CD8-positive, alpha-beta memory T cell (primary cell): ENCODE measurements around the gene USP53. TPM values are rescaled to one million over a fixed set of nuclear protein-coding genes. Genes with fewer than 3 reads are reported as not detected.
"Not testable (repeated sequence)": the region's sequence is repeated elsewhere in the genome, so short reads cannot be mapped to it uniquely, and the experiment has no call there.

ENCODE experiments used
- CTCF ChIA-PET: fragments of 350-600 bp; sonication (Branson Sonifier 250); formaldehyde crosslinking; loops from one replicate; lab custom pipeline; 2021; ENCODE audit warnings: antibody characterized with exemption; lab: Charles Lee
- POLR2A ChIA-PET: fragments of 350-600 bp; sonication (Branson Sonifier 250); formaldehyde crosslinking; loops from one replicate; lab custom pipeline; 2021; ENCODE audit warnings: antibody characterized with exemption; lab: Charles Lee
- DNase-seq, 5 donors: peaks; one replicate each; pipeline versions ENCODE4 v3.0.0 to v3.0.0-alpha.2; 2020 to 2022; ENCODE audit warnings: mixed read lengths in 1 of 5
- H3K27ac ChIP-seq: one replicate; pipeline ENCODE4 v1.7.0; 2013; ENCODE audit warnings: low read depth, mild to moderate bottlenecking, low read length, moderate library complexity
- H3K27me3 ChIP-seq: 2 replicates; pipeline ENCODE4 v1.7.0; 2013; ENCODE audit warnings: low read length, mild to moderate bottlenecking; ENCODE audit not compliant: insufficient read depth, poor library complexity, severe bottlenecking
- H3K36me3 ChIP-seq: 2 replicates; pipeline ENCODE4 v1.7.0; 2013; ENCODE audit warnings: mild to moderate bottlenecking, low read length, moderate library complexity; ENCODE audit not compliant: insufficient read depth
- H3K4me1 ChIP-seq: 2 replicates; pipeline ENCODE4 v1.7.0; 2013; ENCODE audit warnings: mild to moderate bottlenecking, low read length, moderate library complexity; ENCODE audit not compliant: insufficient read depth
- H3K4me3 ChIP-seq: 2 replicates; pipeline ENCODE4 v1.7.0; 2013; ENCODE audit warnings: mild to moderate bottlenecking, low read length
- H3K9me3 ChIP-seq: 2 replicates; pipeline ENCODE4 v1.7.0; 2013; ENCODE audit warnings: mild to moderate bottlenecking, low read length
- H3K27ac Mint-ChIP-seq, 8 donors: one replicate each; pipeline ENCODE4 v1.8.0; 2020 to 2021; ENCODE audit warnings: mixed read lengths in 8 of 8, mild to moderate bottlenecking in 6 of 8, inconsistent platforms in 3 of 8, moderate library complexity in 3 of 8
- H3K27me3 Mint-ChIP-seq, 2 donors: one replicate each; pipeline ENCODE4 v1.8.0; 2020 to 2021; ENCODE audit warnings: mixed read lengths in 2 of 2, mild to moderate bottlenecking in 1 of 2, moderate library complexity in 1 of 2
- H3K36me3 Mint-ChIP-seq, 3 donors: one replicate each; pipeline ENCODE4 v1.8.0; 2020 to 2021; ENCODE audit warnings: mixed read lengths in 3 of 3, inconsistent platforms in 1 of 3, mild to moderate bottlenecking in 1 of 3
- H3K4me1 Mint-ChIP-seq, 3 donors: one replicate each; pipeline ENCODE4 v1.8.0; 2020 to 2021; ENCODE audit warnings: mixed read lengths in 3 of 3, inconsistent platforms in 1 of 3, mild to moderate bottlenecking in 1 of 3
- H3K4me3 Mint-ChIP-seq, 7 donors: one replicate each; pipeline ENCODE4 v1.8.0; 2020 to 2021; ENCODE audit warnings: mixed read lengths in 7 of 7, mild to moderate bottlenecking in 6 of 7, moderate library complexity in 4 of 7, inconsistent platforms in 2 of 7
- H3K9me3 Mint-ChIP-seq, 5 donors: one replicate each; pipeline ENCODE4 v1.8.0; 2020 to 2022; ENCODE audit warnings: mixed read lengths in 5 of 5, mild to moderate bottlenecking in 3 of 5, moderate library complexity in 2 of 5, inconsistent platforms in 1 of 5
- polyA plus RNA-seq: library from polyadenylated mRNA; unstranded; fragments of 300-500 nt; fragmentation: Illumina TruSeq; gene quantifications from one replicate; pipeline ENCODE4 v1.2.3, GENCODE V29; 2021
- total RNA-seq, 2 experiments: library from RNA; stranded (reverse); gene quantifications; one replicate each; pipeline ENCODE4 v1.2.3, GENCODE V29; 2021

The USP53 gene
- total and polyA plus RNA-seq, 3 experiments from 2014 or later: 9.8 to 11.0 (median 10.5) TPM

- Mint-ChIP-seq H3K9me3 (peaks cover 0 to 13% (median 5%) of the 10 kb centered on the region in 5 donors), H3K36me3 (peaks cover 49 to 80% (median 50%) of the 10 kb centered on the region in 3 donors)
- H3K4me1 Mint-ChIP-seq, H3K27me3 ChIP-seq, H3K27ac Mint-ChIP-seq, H3K9me3 ChIP-seq, CTCF ChIA-PET, H3K4me3 Mint-ChIP-seq, H3K4me3 ChIP-seq, POLR2A ChIA-PET, H3K4me1 ChIP-seq, H3K36me3 ChIP-seq, DNase-seq, H3K27me3 Mint-ChIP-seq, H3K27ac ChIP-seq: not testable (repeated sequence)
Observed at GRCh38 chr4:119251037-119251436, 38.5 kb downstream of the USP53 start.

GRCh38 chr4:119255223-119255622, 42.7 kb downstream of the USP53 start:
- H3K27me3 Mint-ChIP-seq, H3K4me3 Mint-ChIP-seq, H3K4me1 ChIP-seq, H3K9me3 ChIP-seq, H3K27ac ChIP-seq, H3K4me3 ChIP-seq, H3K27me3 ChIP-seq, CTCF ChIA-PET, POLR2A ChIA-PET, H3K36me3 ChIP-seq, DNase-seq, H3K4me1 Mint-ChIP-seq, H3K27ac Mint-ChIP-seq: not testable (repeated sequence)
- H3K36me3 Mint-ChIP-seq: peaks cover 44 to 84% (median 58%) of the 10 kb centered on the region in 3 donors
- peaks cover 0 to 13% (median 5%) of the 10 kb centered on the region in 5 donors for H3K9me3 Mint-ChIP-seq

- no peak for DNase-seq
- no peaks in the 10 kb centered on the region for H3K27me3 Mint-ChIP-seq
- H3K4me3 ChIP-seq: no peak overlapping the region
- H3K27me3 ChIP-seq: no peaks in the 10 kb centered on the region
- peaks cover 20 to 56% (median 21%) of the 10 kb centered on the region in 3 donors for H3K36me3 Mint-ChIP-seq
- no peaks in the 10 kb centered on the region for H3K9me3 ChIP-seq
- no peak overlapping the region for H3K27ac ChIP-seq
- no peaks in the 10 kb centered on the region for H3K4me1 ChIP-seq
- H3K9me3 Mint-ChIP-seq: no peaks in the 10 kb centered on the region
- H3K4me1 Mint-ChIP-seq: no peaks in the 10 kb centered on the region
- ChIA-PET CTCF (no interaction called here), POLR2A (no interaction called here)
- H3K27ac Mint-ChIP-seq: no peak overlapping the region
- peaks cover 7% of the 10 kb centered on the region for H3K36me3 ChIP-seq
- H3K4me3 Mint-ChIP-seq: no peak overlapping the region
Observed at GRCh38 chr4:119260528-119260927, 48.0 kb downstream of the USP53 start.

GRCh38 chr4:119261986-119262385, 49.5 kb downstream of the USP53 start:
- ChIA-PET CTCF (no interaction called here), POLR2A (no interaction called here)
- H3K27me3 ChIP-seq: no peaks in the 10 kb centered on the region
- H3K4me3 Mint-ChIP-seq: no peak overlapping the region
- H3K9me3 ChIP-seq: no peaks in the 10 kb centered on the region
- peaks cover 28 to 61% (median 33%) of the 10 kb centered on the region in 3 donors for H3K36me3 Mint-ChIP-seq
- DNase-seq: no peak
- no peaks in the 10 kb centered on the region for H3K27me3 Mint-ChIP-seq
- no peak overlapping the region for H3K27ac ChIP-seq
- no peak overlapping the region for H3K27ac Mint-ChIP-seq
- H3K4me1 Mint-ChIP-seq: peaks cover 0 to 5% (median 4%) of the 10 kb centered on the region in 3 donors
- no peak overlapping the region for H3K4me3 ChIP-seq
- H3K9me3 Mint-ChIP-seq: no peaks in the 10 kb centered on the region
- H3K4me1 ChIP-seq: no peaks in the 10 kb centered on the region
- H3K36me3 ChIP-seq: peaks cover 3% of the 10 kb centered on the region

GRCh38 chr4:119264743-119265142, 52.2 kb downstream of the USP53 start:
- POLR2A ChIA-PET: no interaction called here
- no peak overlapping the region for H3K4me3 Mint-ChIP-seq
- no peaks in the 10 kb centered on the region for H3K27me3 Mint-ChIP-seq
- H3K4me1 Mint-ChIP-seq: peaks cover 0 to 5% (median 4%) of the 10 kb centered on the region in 3 donors
- no peak overlapping the region for H3K4me3 ChIP-seq
- no peaks in the 10 kb centered on the region for H3K4me1 ChIP-seq
- no peak overlapping the region for H3K27ac Mint-ChIP-seq
- DNase-seq: no peak
- no peak overlapping the region for H3K27ac ChIP-seq
- H3K36me3 Mint-ChIP-seq: peaks cover 22 to 56% (median 24%) of the 10 kb centered on the region in 3 donors
- CTCF ChIA-PET: interaction anchor here (1.1 kb wide), 1 partner anchor 222 kb away, joined by 3 read pairs; no protein-coding TSS in a partner anchor
- no peaks in the 10 kb centered on the region for H3K27me3 ChIP-seq
- H3K9me3 Mint-ChIP-seq: no peaks in the 10 kb centered on the region
- H3K36me3 ChIP-seq: peaks cover 3% of the 10 kb centered on the region
- H3K9me3 ChIP-seq: no peaks in the 10 kb centered on the region

GRCh38 chr4:119266153-119266552, 53.6 kb downstream of the USP53 start:
- ChIA-PET POLR2A (no interaction called here), CTCF (no interaction called here)
- no peak overlapping the region for H3K4me3 Mint-ChIP-seq
- H3K27me3 Mint-ChIP-seq: no peaks in the 10 kb centered on the region
- Histone ChIP-seq H3K4me1 (no peaks in the 10 kb centered on the region), H3K9me3 (no peaks in the 10 kb centered on the region), H3K27me3 (no peaks in the 10 kb centered on the region), H3K27ac (no peak overlapping the region), H3K4me3 (no peak overlapping the region), H3K36me3 (no peaks in the 10 kb centered on the region)
- DNase-seq: no peak
- peaks cover 0 to 5% (median 4%) of the 10 kb centered on the region in 3 donors for H3K4me1 Mint-ChIP-seq
- H3K9me3 Mint-ChIP-seq: no peaks in the 10 kb centered on the region
- peaks cover 22 to 61% (median 26%) of the 10 kb centered on the region in 3 donors for H3K36me3 Mint-ChIP-seq
- H3K27ac Mint-ChIP-seq: peak overlapping the region in 2 of 8 donors; percentile 22 to 75

GRCh38 chr4:119268466-119268865, 56.0 kb downstream of the USP53 start:
- Mint-ChIP-seq H3K9me3 (no peaks in the 10 kb centered on the region), H3K36me3 (peaks cover 27 to 71% (median 38%) of the 10 kb centered on the region in 3 donors)
- POLR2A ChIA-PET: no interaction called here

GRCh38 chr4:119271361-119272085, 59.0 kb downstream of the USP53 start:
- Histone ChIP-seq H3K36me3 (peaks cover 8% of the 10 kb centered on the region), H3K27ac (no peak overlapping the region), H3K9me3 (no peaks in the 10 kb centered on the region), H3K27me3 (no peaks in the 10 kb centered on the region), H3K4me3 (no peak overlapping the region), H3K4me1 (no peaks in the 10 kb centered on the region)
- ChIA-PET CTCF (interaction anchor here (1.0 kb wide), 1 partner anchor 229 kb away, joined by 3 read pairs; no protein-coding TSS in a partner anchor), POLR2A (no interaction called here)
- Mint-ChIP-seq H3K36me3 (peaks cover 11 to 58% (median 20%) of the 10 kb centered on the region in 3 donors), H3K27ac (peak overlapping the region in 3 of 8 donors; percentile 7 to 39 (median 21)), H3K27me3 (no peaks in the 10 kb centered on the region), H3K4me1 (no peaks in the 10 kb centered on the region), H3K4me3 (no peak overlapping the region), H3K9me3 (no peaks in the 10 kb centered on the region)
- DNase-seq: no peak

More at GRCh38 chr4:119268466-119268865, 56.0 kb downstream of the USP53 start:
- DNase-seq: no peak
- Histone ChIP-seq H3K27ac (no peak overlapping the region), H3K9me3 (no peaks in the 10 kb centered on the region), H3K27me3 (no peaks in the 10 kb centered on the region), H3K4me1 (no peaks in the 10 kb centered on the region), H3K4me3 (no peak overlapping the region), H3K36me3 (peaks cover 8% of the 10 kb centered on the region)
- peaks cover 0 to 5% (median 4%) of the 10 kb centered on the region in 3 donors for H3K4me1 Mint-ChIP-seq
- H3K4me3 Mint-ChIP-seq: no peak overlapping the region
- H3K27me3 Mint-ChIP-seq: no peaks in the 10 kb centered on the region
- CTCF ChIA-PET: no interaction called here
- H3K27ac Mint-ChIP-seq: no peak overlapping the region
